Stimulated activated memory B cell treated with anti-CD40 and anti-IgM and Interleukin-4, amounts not matched to agents 10 μg/mL and 1 μg/mL and 100 μg/mL, for 72 hours (primary cell): ENCODE data around the gene LTA4H.
A peak's percentile ranks its signal among the peaks of the same experiment; 100 is the strongest.
"Not testable (repeated sequence)": the region's sequence is repeated elsewhere in the genome, so short reads cannot be mapped to it uniquely, and the experiment has no call there.

Experiments used
- ATAC-seq: fragments of 150-1000 bp; cut with Tn5 transposase; 2 replicates; pipeline ENCODE4 v1.10.0; 2021
- H3K27ac Mint-ChIP-seq: one replicate; pipeline ENCODE4 v1.8.0; 2022; ENCODE audit warnings: mild to moderate bottlenecking, mixed read lengths
- H3K27me3 Mint-ChIP-seq: one replicate; pipeline ENCODE4 v1.8.0; 2022; ENCODE audit warnings: mixed read lengths
- H3K36me3 Mint-ChIP-seq: one replicate; pipeline ENCODE4 v1.8.0; 2022; ENCODE audit warnings: mixed read lengths
- H3K4me1 Mint-ChIP-seq: one replicate; pipeline ENCODE4 v1.8.0; 2022; ENCODE audit warnings: mixed read lengths
- H3K4me3 Mint-ChIP-seq: one replicate; pipeline ENCODE4 v1.8.0; 2022; ENCODE audit warnings: mild to moderate bottlenecking, moderate library complexity, mixed read lengths
- H3K9me3 Mint-ChIP-seq: one replicate; pipeline ENCODE4 v1.8.0; 2022; ENCODE audit warnings: mixed read lengths

Gene LTA4H

GRCh38 chr12:95972832-95973456 lies 62.4 kb downstream of the LTA4H start:
- H3K4me3 Mint-ChIP-seq, result no peak overlapping the region
- H3K9me3 Mint-ChIP-seq, result no peaks in the 10 kb centered on the region
- H3K27me3 Mint-ChIP-seq, result no peaks in the 10 kb centered on the region
- no peaks in the 10 kb centered on the region for H3K36me3 Mint-ChIP-seq
- H3K4me1 Mint-ChIP-seq, result no peaks in the 10 kb centered on the region
- no peak overlapping the region for H3K27ac Mint-ChIP-seq
- ATAC-seq, result no peak

- H3K9me3 Mint-ChIP-seq, result no peaks in the 10 kb centered on the region
- no peaks in the 10 kb centered on the region for H3K4me1 Mint-ChIP-seq
- no peak for ATAC-seq
- no peak overlapping the region for H3K4me3 Mint-ChIP-seq
- H3K27ac Mint-ChIP-seq, result no peak overlapping the region
- H3K27me3 Mint-ChIP-seq, result no peaks in the 10 kb centered on the region
- H3K36me3 Mint-ChIP-seq, result peaks cover 13% of the 10 kb centered on the region
Measured at GRCh38 chr12:95970905-95971304, 64.5 kb downstream of the LTA4H start.

- peaks cover 13% of the 10 kb centered on the region for H3K36me3 Mint-ChIP-seq
- H3K9me3 Mint-ChIP-seq, H3K27ac Mint-ChIP-seq, H3K4me3 Mint-ChIP-seq, H3K27me3 Mint-ChIP-seq, H3K4me1 Mint-ChIP-seq, ATAC-seq: not testable (repeated sequence)
Measured at GRCh38 chr12:95969116-95969515, 66.3 kb downstream of the LTA4H start.

GRCh38 chr12:95967301-95967700 lies 68.1 kb downstream of the LTA4H start:
- Mint-ChIP-seq H3K9me3 (no peaks in the 10 kb centered on the region), H3K4me1 (no peaks in the 10 kb centered on the region)

GRCh38 chr12:95966287-95966870 lies 69.0 kb downstream of the LTA4H start:
- no peaks in the 10 kb centered on the region for H3K27me3 Mint-ChIP-seq
- no peak overlapping the region for H3K27ac Mint-ChIP-seq
- peaks cover 13% of the 10 kb centered on the region for H3K36me3 Mint-ChIP-seq
- H3K9me3 Mint-ChIP-seq, result no peaks in the 10 kb centered on the region
- H3K4me3 Mint-ChIP-seq, result no peak overlapping the region
- no peaks in the 10 kb centered on the region for H3K4me1 Mint-ChIP-seq
- ATAC-seq, result no peak

More at GRCh38 chr12:95967301-95967700, 68.1 kb downstream of the LTA4H start:
- peaks cover 13% of the 10 kb centered on the region for H3K36me3 Mint-ChIP-seq
- no peak overlapping the region for H3K27ac Mint-ChIP-seq
- H3K27me3 Mint-ChIP-seq, result no peaks in the 10 kb centered on the region
- H3K4me3 Mint-ChIP-seq, result no peak overlapping the region
- ATAC-seq, result no peak

- H3K36me3 Mint-ChIP-seq, result peaks cover 13% of the 10 kb centered on the region
- ATAC-seq, result peak; percentile 34
- H3K27ac Mint-ChIP-seq, result no peak overlapping the region
- no peaks in the 10 kb centered on the region for H3K27me3 Mint-ChIP-seq
- H3K4me1 Mint-ChIP-seq, result no peaks in the 10 kb centered on the region
- H3K4me3 Mint-ChIP-seq, result no peak overlapping the region
- H3K9me3 Mint-ChIP-seq, result no peaks in the 10 kb centered on the region
Measured at GRCh38 chr12:95963096-95963495, 72.3 kb downstream of the LTA4H start.

- Mint-ChIP-seq H3K4me3 (no peak overlapping the region), H3K4me1 (no peaks in the 10 kb centered on the region), H3K27ac (no peak overlapping the region), H3K9me3 (no peaks in the 10 kb centered on the region), H3K27me3 (no peaks in the 10 kb centered on the region), H3K36me3 (peaks cover 12% of the 10 kb centered on the region)
- ATAC-seq, result no peak
Measured at GRCh38 chr12:95962222-95962621, 73.2 kb downstream of the LTA4H start.

GRCh38 chr12:95960241-95960640 lies 75.1 kb downstream of the LTA4H start:
- ATAC-seq, result no peak
- Mint-ChIP-seq H3K4me1 (no peaks in the 10 kb centered on the region), H3K9me3 (no peaks in the 10 kb centered on the region), H3K36me3 (peaks cover 7% of the 10 kb centered on the region), H3K27ac (no peak overlapping the region), H3K4me3 (no peak overlapping the region), H3K27me3 (no peaks in the 10 kb centered on the region)

GRCh38 chr12:95959107-95959506 lies 76.3 kb downstream of the LTA4H start:
- peaks cover 7% of the 10 kb centered on the region for H3K36me3 Mint-ChIP-seq
- no peak for ATAC-seq
- H3K4me1 Mint-ChIP-seq, result no peaks in the 10 kb centered on the region
- no peaks in the 10 kb centered on the region for H3K27me3 Mint-ChIP-seq
- H3K9me3 Mint-ChIP-seq, result no peaks in the 10 kb centered on the region
- no peak overlapping the region for H3K4me3 Mint-ChIP-seq
- H3K27ac Mint-ChIP-seq, result no peak overlapping the region

GRCh38 chr12:95956557-95957145 lies 78.7 kb downstream of the LTA4H start:
- Mint-ChIP-seq H3K36me3 (peaks cover 7% of the 10 kb centered on the region), H3K4me3 (no peak overlapping the region), H3K27me3 (no peaks in the 10 kb centered on the region), H3K4me1 (no peaks in the 10 kb centered on the region), H3K27ac (no peak overlapping the region), H3K9me3 (no peaks in the 10 kb centered on the region)
- no peak for ATAC-seq

- Mint-ChIP-seq H3K9me3 (no peaks in the 10 kb centered on the region), H3K27ac (no peak overlapping the region), H3K4me3 (no peak overlapping the region), H3K27me3 (no peaks in the 10 kb centered on the region), H3K4me1 (no peaks in the 10 kb centered on the region), H3K36me3 (peaks cover 7% of the 10 kb centered on the region)
- no peak for ATAC-seq
Measured at GRCh38 chr12:95955549-95956159, 79.7 kb downstream of the LTA4H start.

- Mint-ChIP-seq H3K27ac (no peak overlapping the region), H3K4me3 (no peak overlapping the region), H3K27me3 (no peaks in the 10 kb centered on the region), H3K36me3 (peaks cover 7% of the 10 kb centered on the region), H3K4me1 (no peaks in the 10 kb centered on the region), H3K9me3 (no peaks in the 10 kb centered on the region)
- no peak for ATAC-seq
Measured at GRCh38 chr12:95953000-95953399, 82.4 kb downstream of the LTA4H start.

GRCh38 chr12:95951515-95951914 lies 83.9 kb downstream of the LTA4H start:
- Mint-ChIP-seq H3K4me3 (no peak overlapping the region), H3K27me3 (no peaks in the 10 kb centered on the region), H3K4me1 (no peaks in the 10 kb centered on the region), H3K36me3 (peaks cover 5% of the 10 kb centered on the region), H3K27ac (no peak overlapping the region), H3K9me3 (no peaks in the 10 kb centered on the region)
- ATAC-seq, result no peak
